NCI-H748 treated with DMSO at 0.1 percent for 48 hours (cell line): Measurements from ENCODE around the gene NPAP1.
"Not testable (repeated sequence)": the region's sequence is repeated elsewhere in the genome, so short reads cannot be mapped to it uniquely, and the experiment has no call there.

ENCODE experiments used
- DNase-seq: peaks from one replicate; lab custom pipeline; 2025; lab: John Stamatoyannopoulos, UW

Gene NPAP1

GRCh38 chr15:24675332-24676144 lies at the start of gene NPAP1:
TSS of gene NPAP1 (plus strand) at chr15:24675775. CDS start at chr15:24675868, 93 bp downstream.
- no peak for DNase-seq

GRCh38 chr15:24627443-24627842 lies 48.1 kb upstream of the NPAP1 start:
- DNase-seq, result no peak

GRCh38 chr15:24633082-24633481 lies 42.5 kb upstream of the NPAP1 start:
- no peak for DNase-seq

- DNase-seq, result not testable (repeated sequence)
Observed at GRCh38 chr15:24639412-24639811, 36.2 kb upstream of the NPAP1 start.

GRCh38 chr15:24645627-24646026 lies 29.9 kb upstream of the NPAP1 start:
- DNase-seq, result no peak

GRCh38 chr15:24659622-24660021 lies 16.0 kb upstream of the NPAP1 start:
- no peak for DNase-seq

- DNase-seq, result no peak
Observed at GRCh38 chr15:24662991-24663390, 12.6 kb upstream of the NPAP1 start.

- no peak for DNase-seq
Observed at GRCh38 chr15:24676431-24676830, 856 bp downstream of the NPAP1 start.

- DNase-seq, result no peak
Observed at GRCh38 chr15:24678485-24678884, 2.9 kb downstream of the NPAP1 start.

- DNase-seq, result no peak
Observed at GRCh38 chr15:24682002-24682401, 6.4 kb downstream of the NPAP1 start.

- not testable (repeated sequence) for DNase-seq
Observed at GRCh38 chr15:24682905-24683304, 7.3 kb downstream of the NPAP1 start.

- DNase-seq, result no peak
Observed at GRCh38 chr15:24683736-24684135, 8.2 kb downstream of the NPAP1 start.

- DNase-seq, result no peak
Observed at GRCh38 chr15:24684313-24684712, 8.7 kb downstream of the NPAP1 start.

GRCh38 chr15:24696201-24696600 lies 20.6 kb downstream of the NPAP1 start:
- DNase-seq, result no peak

- DNase-seq, result no peak
Observed at GRCh38 chr15:24696842-24697241, 21.3 kb downstream of the NPAP1 start.

- DNase-seq, result no peak
Observed at GRCh38 chr15:24718289-24719082, 42.9 kb downstream of the NPAP1 start.

GRCh38 chr15:24729760-24730159 lies 54.2 kb downstream of the NPAP1 start:
- no peak for DNase-seq
